Endothelial cell of umbilical vein (primary cell): ENCODE measurements around the gene SPPL3. TPM values are rescaled to one million over a fixed set of nuclear protein-coding genes. Genes with fewer than 3 reads are reported as not detected.

Experiments
- BruUV-seq: library from RNA; stranded (reverse); fragments of 400-500 nt; replicated peaks from 2 replicates; lab custom pipeline; 2021; lab: Mats Ljungman, UMichigan
- CTCF ChIA-PET: fragments of 300-600, 350-600 bp; sonication (Branson Sonifier 250); formaldehyde crosslinking; loops from one replicate; lab custom pipeline; 2021; ENCODE audit warnings: antibody characterized with exemption, inconsistent platforms; lab: Charles Lee
- POLR2A ChIA-PET: fragments of 300-600, 350-600 bp; sonication (Branson Sonifier 250); formaldehyde crosslinking; loops from one replicate; lab custom pipeline; 2021; ENCODE audit warnings: antibody characterized with exemption, inconsistent platforms; lab: Charles Lee
- DNase-seq: peaks from one replicate; pipeline ENCODE4 v3.0.0-alpha.2; 2011; ENCODE audit warnings: low read depth, low spot score
- FAIRE-seq: peaks from 2 replicates; lab custom pipeline; 2011; peaks lifted over from hg19 to GRCh38; lab: Jason Lieb, UNC
- H2AFZ ChIP-seq: 2 replicates; pipeline ENCODE4 v1.6.0; 2012; ENCODE audit warnings: low read depth, low read length, control low read depth, inconsistent platforms
- H3K27ac ChIP-seq: 2 replicates; pipeline ENCODE4 v1.5.1; 2011; ENCODE audit warnings: low read depth, mild to moderate bottlenecking, control low read depth, low read length, moderate library complexity; ENCODE audit not compliant: insufficient read depth
- H3K27me3 ChIP-seq, 2 experiments: 2 replicates each; pipeline versions ENCODE4 v1.6.0 to v1.6.1; 2011; ENCODE audit warnings: low read length in 2 of 2, mixed read lengths in 1 of 2; ENCODE audit not compliant: control insufficient read depth in 2 of 2, insufficient read depth in 2 of 2
- H3K36me3 ChIP-seq, 2 experiments: 2 replicates in 1 of 2; 3 replicates in 1 of 2; pipeline ENCODE4 v1.5.1; 2011; ENCODE audit warnings: low read length in 2 of 2, mild to moderate bottlenecking in 1 of 2, moderate library complexity in 1 of 2; ENCODE audit not compliant: control insufficient read depth in 2 of 2, insufficient read depth in 2 of 2; ENCODE audit errors: extremely low read depth in 1 of 2
- H3K4me1 ChIP-seq: 3 replicates; pipeline ENCODE4 v1.5.1; 2011; ENCODE audit warnings: mild to moderate bottlenecking, low read length; ENCODE audit not compliant: control insufficient read depth, insufficient read depth; ENCODE audit errors: extremely low read depth
- H3K4me2 ChIP-seq: 2 replicates; pipeline ENCODE4 v1.6.1; 2011; ENCODE audit warnings: low read length, control low read depth, mixed read lengths; ENCODE audit not compliant: insufficient read depth
- H3K4me3 ChIP-seq, 3 experiments: fragments of 200-600 bp in 1 of 3; sonication (generic), shearing (Covaris generic) in 1 of 3; replicated peaks in 1 of 3; 2 replicates each; pipeline ENCODE4 v1.5.1; 2011 to 2016; ENCODE audit warnings: control low read depth in 3 of 3, low read length in 3 of 3, mild to moderate bottlenecking in 2 of 3, inconsistent platforms in 1 of 3, low read depth in 1 of 3, moderate library complexity in 1 of 3; ENCODE audit not compliant: insufficient read depth in 1 of 3
- H3K79me2 ChIP-seq: 2 replicates; pipeline ENCODE4 v1.6.0; 2012; ENCODE audit warnings: low read length, inconsistent platforms; ENCODE audit not compliant: control insufficient read depth, insufficient read depth
- H3K9ac ChIP-seq: replicated peaks from 2 replicates; pipeline ENCODE3; 2011; ENCODE audit warnings: low read length, control low read depth; ENCODE audit not compliant: insufficient read depth; ENCODE audit errors: extremely low read depth
- H3K9me1 ChIP-seq: replicated peaks from 3 replicates; pipeline ENCODE4 v1.6.0; 2011; ENCODE audit warnings: mild to moderate bottlenecking, low read length; ENCODE audit not compliant: control insufficient read depth, insufficient read depth; ENCODE audit errors: extremely low read depth
- H3K9me3 ChIP-seq: replicated peaks from 2 replicates; pipeline ENCODE4 v1.5.1; 2012; ENCODE audit warnings: low read length, inconsistent platforms; ENCODE audit not compliant: control insufficient read depth, insufficient read depth
- H4K20me1 ChIP-seq: replicated peaks from 2 replicates; pipeline ENCODE3; 2011; ENCODE audit warnings: mild to moderate bottlenecking, low read length; ENCODE audit not compliant: control insufficient read depth, insufficient read depth; ENCODE audit errors: extremely low read depth
- EZH2 ChIP-seq: IDR thresholded peaks from 2 replicates; pipeline ENCODE4 v1.6.1; 2012; ENCODE audit warnings: borderline replicate concordance, low read depth, mild to moderate bottlenecking, moderate library complexity, low read length, inconsistent platforms; ENCODE audit not compliant: severe bottlenecking
- FOS ChIP-seq: IDR thresholded peaks from 2 replicates; pipeline ENCODE4 v1.6.1; 2011; ENCODE audit warnings: mild to moderate bottlenecking, low read length, moderate library complexity, borderline replicate concordance; ENCODE audit not compliant: insufficient read depth
- GATA2 ChIP-seq: IDR thresholded peaks from 2 replicates; pipeline ENCODE4 v1.7.0; 2011; ENCODE audit warnings: low read depth, mild to moderate bottlenecking, moderate library complexity, mixed read lengths, low read length; ENCODE audit not compliant: insufficient read length, insufficient read depth
- JUN ChIP-seq: IDR thresholded peaks from 2 replicates; pipeline ENCODE4 v1.6.1; 2011; ENCODE audit warnings: borderline replicate concordance, low read depth; ENCODE audit not compliant: insufficient read length, insufficient read depth
- MYC ChIP-seq: IDR thresholded peaks from one replicate; pipeline ENCODE4 v1.6.1; 2011; ENCODE audit warnings: mild to moderate bottlenecking, low read depth, low read length
- POLR2A ChIP-seq: IDR thresholded peaks from 2 replicates; pipeline ENCODE4 v1.6.1; 2012; ENCODE audit warnings: low read depth, mild to moderate bottlenecking, control low read depth, low read length
- POLR2AphosphoS5 ChIP-seq: IDR thresholded peaks from 2 replicates; pipeline ENCODE4 v1.6.1; 2012; ENCODE audit warnings: low read depth, mild to moderate bottlenecking, control low read depth, low read length, moderate library complexity; ENCODE audit not compliant: insufficient read depth
- dilution Hi-C: fragments of 300-500 bp; cut with MboI; formaldehyde crosslinking; loops from one replicate; pipeline ENCODE4 v1.15.0; 2019; ENCODE audit warnings: low sequenced_read_pairs; ENCODE audit not compliant: extremely low pct_ligation_motif_present
- intact Hi-C: fragments of 100-400 bp; cut with micrococcal nuclease; formaldehyde crosslinking; loops from one replicate; pipeline ENCODE4 v1.10.0; 2022
- polyA plus RNA-seq, 4 experiments: library from polyadenylated mRNA; depleted of rRNA in 3 of 4; stranded (reverse) in 3 of 4; unstranded in 1 of 4; fragments of >200 nt; gene quantifications; 2 replicates each; pipeline versions ENCODE4 v1.2.1 to v1.2.3, GENCODE V29; 2011 to 2012; ENCODE audit warnings: missing spikeins in 1 of 4
- total RNA-seq: library from RNA; stranded (reverse); gene quantifications from 2 replicates; pipeline ENCODE4 v1.2.3, GENCODE V29; 2021
- TF ChIP-seq, protein P1 (sequence below), 2 donors: IDR thresholded peaks; 1 replicate in 1 of 2; 2 replicates in 1 of 2; pipeline ENCODE4 v1.5.1; 2011; ENCODE audit warnings: low read length in 2 of 2, mild to moderate bottlenecking in 2 of 2, moderate library complexity in 2 of 2, control low read depth in 1 of 2, inconsistent platforms in 1 of 2, low read depth in 1 of 2; ENCODE audit not compliant: insufficient read depth in 1 of 2; ENCODE audit errors: extremely low read depth in 1 of 2
- TF ChIP-seq, protein P2 (sequence below): IDR thresholded peaks from 2 replicates; pipeline ENCODE4 v1.6.1; 2011; ENCODE audit not compliant: insufficient read depth, insufficient read length

The SPPL3 gene
- total and polyA plus RNA-seq, 2 donors (not counting 3 experiments of a cell fraction or from before 2014, with no cell fraction given) = 30.6 to 53.0 TPM

DNA sequence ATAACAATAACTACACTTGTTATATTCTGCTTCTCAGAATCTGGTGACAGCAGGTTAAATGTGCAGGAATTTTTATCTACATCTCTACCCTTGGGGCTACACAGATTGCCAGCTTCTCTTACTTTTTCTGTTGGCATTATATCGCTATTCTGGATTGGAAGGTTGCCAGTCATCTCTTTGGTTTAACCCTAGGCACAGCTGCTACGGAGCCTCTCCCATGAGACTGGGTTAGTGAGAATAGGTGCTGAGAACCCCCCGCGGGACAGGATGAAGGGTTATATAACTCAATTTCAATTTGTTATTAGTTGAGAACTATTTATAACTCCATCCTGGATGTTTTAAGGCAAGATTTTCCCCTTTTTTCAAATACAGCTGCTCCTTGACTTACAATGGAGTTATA, 105.5 kb downstream of the SPPL3 start:
- no TSS peak for BruUV-seq
- Histone ChIP-seq H3K36me3 (no peaks in the 10 kb centered on the region), H3K9me1 (no peaks in the 10 kb centered on the region), H3K4me2 (no peak overlapping the region), H3K9me3 (no peaks in the 10 kb centered on the region), H4K20me1 (peaks cover under 1% of the 10 kb centered on the region), H3K27me3 (no peaks in the 10 kb centered on the region), H3K9ac (no peak overlapping the region), H3K79me2 (peaks cover 2% of the 10 kb centered on the region), H3K4me3 (no peak overlapping the region), H3K27ac (no peak overlapping the region), H3K4me1 (peaks cover 16% of the 10 kb centered on the region), H2AFZ (no peak overlapping the region)
- intact Hi-C loops = no loop called here
- ChIA-PET POLR2A (no interaction called here), CTCF (interaction anchor here (1.1 to 1.5 kb wide), 3 partner anchors 15 to 173 kb away, joined by 3 to 4 read pairs (median 3); no protein-coding TSS in a partner anchor)
- FAIRE-seq (no peak), DNase-seq (no peak)
- dilution Hi-C loops = no loop called here
- no peak for TF ChIP-seq EZH2
- no peak for TF ChIP-seq POLR2A
- no peak for TF ChIP-seq MYC
- TF ChIP-seq, protein P1, sequence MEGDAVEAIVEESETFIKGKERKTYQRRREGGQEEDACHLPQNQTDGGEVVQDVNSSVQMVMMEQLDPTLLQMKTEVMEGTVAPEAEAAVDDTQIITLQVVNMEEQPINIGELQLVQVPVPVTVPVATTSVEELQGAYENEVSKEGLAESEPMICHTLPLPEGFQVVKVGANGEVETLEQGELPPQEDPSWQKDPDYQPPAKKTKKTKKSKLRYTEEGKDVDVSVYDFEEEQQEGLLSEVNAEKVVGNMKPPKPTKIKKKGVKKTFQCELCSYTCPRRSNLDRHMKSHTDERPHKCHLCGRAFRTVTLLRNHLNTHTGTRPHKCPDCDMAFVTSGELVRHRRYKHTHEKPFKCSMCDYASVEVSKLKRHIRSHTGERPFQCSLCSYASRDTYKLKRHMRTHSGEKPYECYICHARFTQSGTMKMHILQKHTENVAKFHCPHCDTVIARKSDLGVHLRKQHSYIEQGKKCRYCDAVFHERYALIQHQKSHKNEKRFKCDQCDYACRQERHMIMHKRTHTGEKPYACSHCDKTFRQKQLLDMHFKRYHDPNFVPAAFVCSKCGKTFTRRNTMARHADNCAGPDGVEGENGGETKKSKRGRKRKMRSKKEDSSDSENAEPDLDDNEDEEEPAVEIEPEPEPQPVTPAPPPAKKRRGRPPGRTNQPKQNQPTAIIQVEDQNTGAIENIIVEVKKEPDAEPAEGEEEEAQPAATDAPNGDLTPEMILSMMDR (IDR thresholded peaks at IDR 0.05; ENCODE audit: extremely low read depth in 1 of 2, insufficient read depth in 1 of 2, low read depth in 1 of 2, low read length in 2 of 2) = no peak
- no peak for TF ChIP-seq POLR2AphosphoS5
- TF ChIP-seq, protein P2, sequence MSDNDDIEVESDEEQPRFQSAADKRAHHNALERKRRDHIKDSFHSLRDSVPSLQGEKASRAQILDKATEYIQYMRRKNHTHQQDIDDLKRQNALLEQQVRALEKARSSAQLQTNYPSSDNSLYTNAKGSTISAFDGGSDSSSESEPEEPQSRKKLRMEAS = no peak
- no peak for TF ChIP-seq JUN
- no peak for TF ChIP-seq GATA2
- no peak for TF ChIP-seq FOS
